HepG2 (cell line): Measurements from ENCODE around the gene FMNL1. TPM values are rescaled to one million over a fixed set of nuclear protein-coding genes. Genes with fewer than 3 reads are reported as not detected.

ENCODE experiments used
- ATAC-seq: fragments of 200-7000 bp; cut with Tn5 transposase; 3 replicates; pipeline ENCODE4 v1.9.1; 2020; ENCODE audit warnings: mild to moderate bottlenecking, moderate library complexity
- BruUV-seq: library from RNA; stranded (reverse); fragments of 400-500 nt; replicated peaks from 2 replicates; lab custom pipeline; 2021; lab: Mats Ljungman, UMichigan
- CTCF ChIA-PET: fragments of 300-600 bp; formaldehyde crosslinking; extraction: SDS; loops from one replicate; lab custom pipeline; 2021; ENCODE audit warnings: low total read pairs, inconsistent platforms, low intra/inter-chr PET ratio; lab: Yijun Ruan, JAX
- POLR2A ChIA-PET: fragments of 350-600 bp; sonication (Branson Sonifier 250); formaldehyde crosslinking; loops from one replicate; lab custom pipeline; 2020; ENCODE audit warnings: antibody characterized with exemption, inconsistent platforms; lab: Yijun Ruan, JAX
- DNase-seq: peaks from one replicate; pipeline ENCODE4 v3.0.0-alpha.2; 2015; ENCODE audit warnings: low spot score
- FAIRE-seq: peaks from 3 replicates; lab custom pipeline; 2011; peaks lifted over from hg19 to GRCh38; lab: Jason Lieb, UNC
- H2AFZ ChIP-seq: one replicate; pipeline ENCODE4 v1.6.1; 2011; ENCODE audit warnings: low read length, inconsistent platforms
- H3K27ac ChIP-seq: fragments of 300-600 bp; 3 replicates; pipeline ENCODE4 v1.8.0; 2011; ENCODE audit warnings: mixed run types, mild to moderate bottlenecking, mixed read lengths, low read length, inconsistent platforms; ENCODE audit not compliant: insufficient read depth; ENCODE audit errors: extremely low read length
- H3K27me3 ChIP-seq, 2 experiments: fragments of 200-600 bp in 1 of 2; 2 replicates in 1 of 2; 3 replicates in 1 of 2; pipeline versions ENCODE4 v1.6.0 to v1.8.0; 2011; ENCODE audit warnings: low read length in 2 of 2, mild to moderate bottlenecking in 2 of 2, moderate library complexity in 2 of 2, inconsistent platforms in 1 of 2; ENCODE audit not compliant: insufficient read depth in 2 of 2, control insufficient read depth in 1 of 2
- H3K36me3 ChIP-seq, 2 experiments: fragments of 200-600 bp in 1 of 2; replicated peaks in 1 of 2; 2 replicates in 1 of 2; 3 replicates in 1 of 2; pipeline versions ENCODE4 v1.5.1 to v1.8.0; 2011; ENCODE audit warnings: low read length in 2 of 2, inconsistent platforms in 1 of 2; ENCODE audit not compliant: insufficient read depth in 2 of 2, control insufficient read depth in 1 of 2
- H3K4me1 ChIP-seq: 2 replicates; pipeline ENCODE4 v1.5.1; 2012; ENCODE audit warnings: low read length, inconsistent platforms; ENCODE audit not compliant: insufficient read depth
- H3K4me2 ChIP-seq: 2 replicates; pipeline ENCODE4 v1.6.0; 2011; ENCODE audit warnings: low read depth, low read length, inconsistent platforms
- H3K4me3 ChIP-seq, 3 experiments: fragments of 200-600 bp in 1 of 3; sonication (generic), shearing (Covaris generic) in 1 of 3; replicated peaks in 1 of 3; 2 replicates each; pipeline ENCODE4 v1.5.1; 2011 to 2016; ENCODE audit warnings: low read length in 3 of 3, inconsistent platforms in 2 of 3, low read depth in 2 of 3, mild to moderate bottlenecking in 2 of 3, control low read depth in 1 of 3, mixed read lengths in 1 of 3; ENCODE audit not compliant: insufficient read depth in 1 of 3
- H3K79me2 ChIP-seq: one replicate; pipeline ENCODE4 v1.6.1; 2011; ENCODE audit warnings: low read length, inconsistent platforms; ENCODE audit not compliant: insufficient read depth
- H3K9ac ChIP-seq: 2 replicates; pipeline ENCODE4 v1.6.0; 2011; ENCODE audit warnings: mild to moderate bottlenecking, low read depth, low read length, inconsistent platforms; ENCODE audit not compliant: insufficient read depth
- H3K9me3 ChIP-seq: 2 replicates; pipeline ENCODE4 v1.5.1; 2012; ENCODE audit warnings: mild to moderate bottlenecking, low read length
- H4K20me1 ChIP-seq: 2 replicates; pipeline ENCODE4 v1.6.0; 2011; ENCODE audit warnings: inconsistent platforms, mild to moderate bottlenecking, low read length, moderate library complexity; ENCODE audit not compliant: insufficient read depth
- AGO2 ChIP-seq: fragments of 200-400 bp; formaldehyde crosslinking; optimal IDR thresholded peaks from 2 replicates; pipeline ENCODE3; 2017; ENCODE audit warnings: mild to moderate bottlenecking, low read depth, low read length, moderate library complexity
- ARID5B ChIP-seq: IDR thresholded peaks from 2 replicates; pipeline ENCODE4 v1.4.0; 2020; ENCODE audit warnings: mild to moderate bottlenecking, missing genetic modification reagents
- ZNF652 ChIP-seq: IDR thresholded peaks from 2 replicates; pipeline ENCODE4 v1.6.1; 2016; ENCODE audit warnings: low read depth, borderline replicate concordance
- WGBS: methylation state at CpG from one replicate; pipeline ENCODE4 v1.1.6; 2017; ENCODE audit warnings: low lambda C conversion rate; 5-methylcytosine and 5-hydroxymethylcytosine counted together
- in situ Hi-C: cut with HindIII; loops from 2 replicates; pipeline ENCODE4 v1.10.0; 2017; ENCODE audit warnings: low pct_unique_long_range_greater_than_20kb; ENCODE audit not compliant: extremely low pct_ligation_motif_present
- intact Hi-C: fragments of 100-400 bp; cut with micrococcal nuclease; formaldehyde crosslinking; loops from one replicate; pipeline ENCODE4 v1.10.0; 2022; ENCODE audit not compliant: unreplicated experiment
- polyA plus RNA-seq, 8 experiments: library from polyadenylated mRNA; depleted of rRNA in 3 of 8; stranded (reverse) in 7 of 8; unstranded in 1 of 8; fragments of >200 nt; fragmentation: Illumina TruSeq in 4 of 8; extraction: Trizol in 4 of 8; gene quantifications; 2 replicates each; pipeline versions ENCODE4 v1.2.1 to v1.2.3, GENCODE V29; 2011 to 2016; ENCODE audit warnings: low read depth in 4 of 8, missing spikeins in 1 of 8, mixed read lengths in 1 of 8; ENCODE audit not compliant: insufficient read depth in 1 of 8
- total RNA-seq, 5 experiments: library from RNA; depleted of rRNA; stranded (reverse); fragments of >200 nt; fragmentation: Illumina TruSeq; extraction: Trizol; gene quantifications; 2 replicates each; pipeline ENCODE4 v1.2.3, GENCODE V29; 2016; ENCODE audit warnings: low read depth in 1 of 5

Gene FMNL1
- total and polyA plus RNA-seq, 2 of the 13 experiments (the other 11 are each of a cell fraction or from before 2014, with no cell fraction given): 0.53 to 0.70 TPM

GRCh38 chr17:45262516-45263476 is 41.1 kb downstream of the FMNL1 start:
- no peaks in the 10 kb centered on the region for H3K9me3 ChIP-seq
- ChIA-PET POLR2A (no interaction called here), CTCF (no interaction called here)
- H3K27ac ChIP-seq: no peak overlapping the region
- no peak for DNase-seq
- intact Hi-C loops: no loop called here
- H2AFZ ChIP-seq: no peak overlapping the region
- no peak overlapping the region for H3K4me3 ChIP-seq
- H3K4me1 ChIP-seq: no peaks in the 10 kb centered on the region
- TF ChIP-seq ZNF652: peak; percentile 74
- TF ChIP-seq ARID5B (CRISPR knock-in tag): no peak
- peak; percentile 68 for TF ChIP-seq AGO2
- BruUV-seq: no TSS peak
- ATAC-seq: no peak
- no peak for FAIRE-seq
- H3K9ac ChIP-seq: no peak overlapping the region
- no peaks in the 10 kb centered on the region for H3K79me2 ChIP-seq
- H3K36me3 ChIP-seq: peaks cover 16 to 32% of the 10 kb centered on the region in 2 experiments; a peak in 4 of 5 replicates
- H4K20me1 ChIP-seq: no peaks in the 10 kb centered on the region
- in situ Hi-C loops: no loop called here
- 92% methylated on average over 15 of the region's 18 CpGs for WGBS
- peaks cover 0 to 3% of the 10 kb centered on the region in 2 experiments; a peak in 2 of 5 replicates for H3K27me3 ChIP-seq
- no peak overlapping the region for H3K4me2 ChIP-seq
